Body of pancreas (tissue), 4 donors: Measurements from ENCODE around the gene DCDC2C.

ENCODE experiments used
- CTCF ChIP-seq, 7 experiments: fragments of 450-650 bp in 4 of 7; fragments of 200-600 bp in 3 of 7; sonication (generic) in 3 of 7; IDR thresholded peaks; one replicate each; pipeline ENCODE4 v1.5.1; 2016 to 2019; ENCODE audit warnings: antibody characterized with exemption in 7 of 7
- POLR2A ChIP-seq, 3 donors: fragments of 450-650 bp; IDR thresholded peaks; one replicate each; pipeline ENCODE4 v1.6.1; 2016; ENCODE audit warnings: antibody characterized with exemption in 3 of 3, mild to moderate bottlenecking in 2 of 3

DNA sequence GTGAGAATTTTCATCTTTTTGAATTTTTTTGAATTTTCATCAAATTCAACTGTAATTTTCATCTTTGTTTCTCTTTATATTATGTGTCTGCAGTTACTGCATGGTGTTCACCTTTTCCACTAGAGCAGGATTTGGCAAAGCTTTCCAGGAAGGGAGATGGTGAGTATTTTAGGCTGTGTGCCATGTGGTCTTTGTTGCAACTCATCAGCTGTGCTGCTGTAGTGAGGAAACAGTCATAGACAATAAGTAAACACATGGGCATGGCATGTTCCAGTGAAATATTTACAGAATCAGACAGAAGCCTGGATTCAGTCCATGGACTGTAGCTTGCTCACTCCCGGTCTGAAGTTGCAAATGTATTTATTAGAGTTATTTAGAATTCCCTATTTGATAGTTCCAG, 120.4 kb downstream of the DCDC2C start:
- no peak for TF ChIP-seq CTCF (IDR thresholded peaks at IDR 0.05)
- no peak for TF ChIP-seq POLR2A (IDR thresholded peaks at IDR 0.05)
